HepG2 (cell line): ENCODE results near the gene CASKIN1. TPM values are rescaled to one million over a fixed set of nuclear protein-coding genes. Genes with fewer than 3 reads are reported as not detected.

Experiments used
- CENPBD1 ChIP-seq: sonication (generic); formaldehyde crosslinking; IDR thresholded peaks from 2 replicates; pipeline ENCODE4 v1.8.0; 2022; ENCODE audit warnings: missing genetic modification reagents, low read depth, mild to moderate bottlenecking, borderline replicate concordance
- CHD4 ChIP-seq: fragments of 200-600 bp; sonication (generic); IDR thresholded peaks from 2 replicates; pipeline ENCODE4 v1.7.0; 2017; ENCODE audit warnings: mild to moderate bottlenecking, low read length, borderline replicate concordance
- CTCF ChIP-seq: sonication (generic); formaldehyde crosslinking; IDR thresholded peaks from 2 replicates; pipeline ENCODE4 v1.5.0; 2020; ENCODE audit warnings: mild to moderate bottlenecking, missing genetic modification reagents, moderate library complexity
- HOXA5 ChIP-seq: sonication (generic); formaldehyde crosslinking; IDR thresholded peaks from 2 replicates; pipeline ENCODE4 v1.4.0; 2020; ENCODE audit warnings: missing genetic modification reagents
- PAF1 ChIP-seq: IDR thresholded peaks from 2 replicates; pipeline ENCODE4 v1.6.1; 2016; ENCODE audit warnings: missing genetic modification reagents, missing compliant biosample characterization
- PAWR ChIP-seq: sonication (generic); formaldehyde crosslinking; IDR thresholded peaks from 2 replicates; pipeline ENCODE4 v1.4.0; 2020; ENCODE audit warnings: missing genetic modification reagents, mild to moderate bottlenecking, borderline replicate concordance
- POLR2AphosphoS2 ChIP-seq: IDR thresholded peaks from 2 replicates; pipeline ENCODE4 v1.6.1; 2011; ENCODE audit warnings: low read depth, low read length, improper control_type of control experiment
- POLR2AphosphoS5 ChIP-seq: IDR thresholded peaks from 2 replicates; pipeline ENCODE4 v1.6.1; 2012; ENCODE audit warnings: low read depth, low read length
- RBFOX2 ChIP-seq: fragments of 200-400 bp; formaldehyde crosslinking; IDR thresholded peaks from 2 replicates; pipeline ENCODE4 v1.6.1; 2017; ENCODE audit warnings: low read depth, mild to moderate bottlenecking, low read length
- REPIN1 ChIP-seq: sonication (generic); formaldehyde crosslinking; IDR thresholded peaks from 2 replicates; pipeline ENCODE4 v1.8.0; 2022; ENCODE audit warnings: missing genetic modification reagents, low read depth, mild to moderate bottlenecking, borderline replicate concordance
- RFX1 ChIP-seq: fragments of 450-650 bp; IDR thresholded peaks from 2 replicates; pipeline ENCODE4 v1.6.1; 2017
- SMARCC2 ChIP-seq: fragments of 450-650 bp; IDR thresholded peaks from 2 replicates; pipeline ENCODE4 v1.6.1; 2017; ENCODE audit warnings: antibody characterized with exemption, mild to moderate bottlenecking
- TBX2 ChIP-seq: sonication (generic); formaldehyde crosslinking; IDR thresholded peaks from 2 replicates; pipeline ENCODE4 v1.5.0; 2020; ENCODE audit warnings: missing genetic modification reagents, mild to moderate bottlenecking, borderline replicate concordance
- ZC3H4 ChIP-seq: sonication (generic); formaldehyde crosslinking; IDR thresholded peaks from 2 replicates; pipeline ENCODE4 v1.4.0; 2020; ENCODE audit warnings: missing genetic modification reagents, borderline replicate concordance
- ZFY ChIP-seq: sonication (generic); formaldehyde crosslinking; IDR thresholded peaks from 2 replicates; pipeline ENCODE4 v1.4.0; 2020; ENCODE audit warnings: missing genetic modification reagents
- ZHX2 ChIP-seq, 2 experiments: sonication (generic) in 1 of 2; formaldehyde crosslinking in 1 of 2; IDR thresholded peaks; 2 replicates each; pipeline versions ENCODE4 v1.6.1 to v1.9.0; 2014 to 2022; ENCODE audit warnings: antibody characterized with exemption in 1 of 2, borderline replicate concordance in 1 of 2, inconsistent platforms in 1 of 2, low read depth in 1 of 2, missing genetic modification reagents in 1 of 2
- ZNF230 ChIP-seq: sonication (generic); formaldehyde crosslinking; IDR thresholded peaks from 2 replicates; pipeline ENCODE4 v1.4.0; 2020; ENCODE audit warnings: mild to moderate bottlenecking, missing genetic modification reagents
- ZNF326 ChIP-seq: sonication (generic); formaldehyde crosslinking; IDR thresholded peaks from 2 replicates; pipeline ENCODE4 v1.4.0; 2020; ENCODE audit warnings: missing genetic modification reagents, borderline replicate concordance
- ZNF629 ChIP-seq: sonication (generic); formaldehyde crosslinking; conservative IDR thresholded peaks from 2 replicates; pipeline ENCODE4 v1.5.0; 2020; ENCODE audit warnings: missing genetic modification reagents
- ZNF768 ChIP-seq: sonication (generic); formaldehyde crosslinking; IDR thresholded peaks from 2 replicates; pipeline ENCODE4 v1.4.0; 2020; ENCODE audit warnings: missing genetic modification reagents
- ZNF780A ChIP-seq: sonication (generic); formaldehyde crosslinking; IDR thresholded peaks from 2 replicates; pipeline ENCODE4 v1.8.0; 2022; ENCODE audit warnings: mild to moderate bottlenecking, missing genetic modification reagents, moderate library complexity
- ZNF792 ChIP-seq: IDR thresholded peaks from 2 replicates; pipeline ENCODE4 v1.6.1; 2016
- polyA plus RNA-seq, 8 experiments: library from polyadenylated mRNA; depleted of rRNA in 3 of 8; stranded (reverse) in 7 of 8; unstranded in 1 of 8; fragments of >200 nt; fragmentation: Illumina TruSeq in 4 of 8; extraction: Trizol in 4 of 8; gene quantifications; 2 replicates each; pipeline versions ENCODE4 v1.2.1 to v1.2.3, GENCODE V29; 2011 to 2016; ENCODE audit warnings: low read depth in 4 of 8, missing spikeins in 1 of 8, mixed read lengths in 1 of 8; ENCODE audit not compliant: insufficient read depth in 1 of 8
- total RNA-seq, 5 experiments: library from RNA; depleted of rRNA; stranded (reverse); fragments of >200 nt; fragmentation: Illumina TruSeq; extraction: Trizol; gene quantifications; 2 replicates each; pipeline ENCODE4 v1.2.3, GENCODE V29; 2016; ENCODE audit warnings: low read depth in 1 of 5

CASKIN1 gene
- total and polyA plus RNA-seq, 2 of the 13 experiments (the other 11 are each of a cell fraction or from before 2014, with no cell fraction given): 1.2 to 2.2 TPM

- TF ChIP-seq ZFY (0 out of 2 replicates have a peak, but pooled peaks have one; percentile 34), HOXA5 (CRISPR knock-in tag) (peak; percentile 55; the same call in 1 of the 2 replicates), ZNF768 (CRISPR knock-in tag) (peak; percentile 23; the same call in 1 of the 2 replicates), ZNF230 (CRISPR knock-in tag) (0 out of 2 replicates have a peak, but pooled peaks have one; percentile 25), PAF1 (CRISPR knock-in tag) (peak; percentile 90; the same call in 1 of the 2 replicates), REPIN1 (CRISPR knock-in tag) (no peak), ZNF326 (CRISPR knock-in tag) (peak; percentile 88; the same call in 1 of the 2 replicates), SMARCC2 (no peak), ZC3H4 (CRISPR knock-in tag) (peak; percentile 29; the same call in 1 of the 2 replicates), RBFOX2 (peak; percentile 74), ZNF792 (CRISPR knock-in tag) (no peak), CENPBD1 (CRISPR knock-in tag) (no peak), PAWR (CRISPR knock-in tag) (no peak), ZHX2 (IDR thresholded peaks at IDR 0.05; ENCODE audit: low read depth) (no peak), ZHX2 (CRISPR knock-in tag; IDR thresholded peaks at IDR 0.05; ENCODE audit: borderline replicate concordance) (no peak), POLR2AphosphoS5 (peak; percentile 27), ZNF780A (CRISPR knock-in tag) (no peak), RFX1 (no peak), CHD4 (no peak), POLR2AphosphoS2 (0 out of 2 replicates have a peak, but pooled peaks have one; percentile 32), TBX2 (CRISPR knock-in tag) (no peak), ZNF629 (CRISPR knock-in tag) (peak; percentile 88), CTCF (CRISPR knock-in tag) (0 out of 2 replicates have a peak, but pooled peaks have one; percentile 4)
Observed at GRCh38 chr16:2151188-2152091, 45.0 kb downstream of the CASKIN1 start (continued).
